Mesenchymal stem cell (in vitro differentiated cells and primary cell): ENCODE measurements around the gene AUTS2.
"Not testable (repeated sequence)": the region's sequence is repeated elsewhere in the genome, so short reads cannot be mapped to it uniquely, and the experiment has no call there.

Source experiments
- DNase-seq: peaks from one replicate; pipeline ENCODE4 v3.0.0-alpha.2; 2013
- H2AFZ ChIP-seq: one replicate; pipeline ENCODE4 v1.6.1; 2013; ENCODE audit warnings: low read depth, mild to moderate bottlenecking, control low read depth, inconsistent platforms, low read length, moderate library complexity
- H2AK5ac ChIP-seq: 2 replicates; pipeline ENCODE4 v1.6.1; 2013; ENCODE audit warnings: low read length, moderate library complexity, mild to moderate bottlenecking, inconsistent platforms; ENCODE audit not compliant: severe bottlenecking
- H2BK120ac ChIP-seq: one replicate; pipeline ENCODE4 v1.6.1; 2013; ENCODE audit warnings: low read depth, mild to moderate bottlenecking, inconsistent platforms, low read length, moderate library complexity
- H2BK12ac ChIP-seq, 2 experiments: one replicate each; pipeline ENCODE4 v1.6.1; 2013; ENCODE audit warnings: inconsistent platforms in 2 of 2, low read length in 2 of 2, mild to moderate bottlenecking in 2 of 2, moderate library complexity in 2 of 2, control low read depth in 1 of 2
- H2BK15ac ChIP-seq: one replicate; pipeline ENCODE4 v1.6.1; 2013; ENCODE audit warnings: mild to moderate bottlenecking, low read depth, inconsistent platforms; ENCODE audit not compliant: poor library complexity, severe bottlenecking
- H2BK5ac ChIP-seq: 2 replicates; pipeline ENCODE4 v1.6.1; 2013; ENCODE audit warnings: low read depth, mild to moderate bottlenecking, low read length, control low read depth, inconsistent platforms; ENCODE audit not compliant: poor library complexity, severe bottlenecking
- H3K14ac ChIP-seq, 2 experiments: one replicate each; pipeline ENCODE4 v1.6.1; 2013; ENCODE audit warnings: inconsistent platforms in 2 of 2, low read length in 2 of 2, control low read depth in 1 of 2, mild to moderate bottlenecking in 1 of 2, moderate library complexity in 1 of 2
- H3K18ac ChIP-seq, 2 experiments: one replicate each; pipeline ENCODE4 v1.6.1; 2013; ENCODE audit warnings: inconsistent platforms in 2 of 2, low read length in 2 of 2, control low read depth in 1 of 2, low read depth in 1 of 2, mild to moderate bottlenecking in 1 of 2
- H3K23ac ChIP-seq, 2 experiments: one replicate each; pipeline ENCODE4 v1.6.1; 2013; ENCODE audit warnings: inconsistent platforms in 2 of 2, low read length in 2 of 2, mild to moderate bottlenecking in 2 of 2, moderate library complexity in 2 of 2, control low read depth in 1 of 2
- H3K27ac ChIP-seq: 2 replicates; pipeline ENCODE4 v1.5.1; 2013; ENCODE audit warnings: mild to moderate bottlenecking, moderate library complexity, low read length, control low read depth, inconsistent platforms; ENCODE audit not compliant: poor library complexity, severe bottlenecking
- H3K27me3 ChIP-seq, 2 experiments: 2 replicates each; pipeline versions ENCODE4 v1.6.1 to v1.7.0; 2013; ENCODE audit warnings: low read length in 2 of 2, mild to moderate bottlenecking in 2 of 2, moderate library complexity in 2 of 2, control low read depth in 1 of 2, inconsistent platforms in 1 of 2; ENCODE audit not compliant: control insufficient read depth in 1 of 2, insufficient read depth in 1 of 2
- H3K36me3 ChIP-seq, 2 experiments: 2 replicates each; pipeline versions ENCODE4 v1.6.1 to v1.7.0; 2013; ENCODE audit warnings: low read length in 2 of 2, control low read depth in 1 of 2, inconsistent platforms in 1 of 2, low read depth in 1 of 2, mild to moderate bottlenecking in 1 of 2; ENCODE audit not compliant: insufficient read depth in 2 of 2, control insufficient read depth in 1 of 2
- H3K4ac ChIP-seq, 2 experiments: one replicate each; pipeline ENCODE4 v1.6.1; 2013; ENCODE audit warnings: inconsistent platforms in 2 of 2, low read length in 2 of 2, mild to moderate bottlenecking in 2 of 2, moderate library complexity in 2 of 2, control low read depth in 1 of 2, low read depth in 1 of 2
- H3K4me1 ChIP-seq: 2 replicates; pipeline ENCODE4 v1.6.1; 2013; ENCODE audit warnings: low read depth, low read length, control low read depth; ENCODE audit not compliant: control insufficient read depth, insufficient read depth
- H3K4me2 ChIP-seq: 2 replicates; pipeline ENCODE4 v1.6.1; 2013; ENCODE audit warnings: low read length, mild to moderate bottlenecking, inconsistent platforms; ENCODE audit not compliant: poor library complexity, severe bottlenecking
- H3K4me3 ChIP-seq, 2 experiments: 2 replicates each; pipeline versions ENCODE4 v1.5.1 to v1.7.0; 2013; ENCODE audit warnings: low read length in 2 of 2, mild to moderate bottlenecking in 2 of 2, control low read depth in 1 of 2, low read depth in 1 of 2; ENCODE audit not compliant: insufficient read depth in 1 of 2
- H3K79me1 ChIP-seq: replicated peaks from 2 replicates; pipeline ENCODE4 v1.6.1; 2013; ENCODE audit warnings: mild to moderate bottlenecking, control low read depth, low read length, inconsistent platforms; ENCODE audit not compliant: poor library complexity, severe bottlenecking
- H3K9ac ChIP-seq: 2 replicates; pipeline ENCODE4 v1.7.0; 2013; ENCODE audit warnings: mild to moderate bottlenecking, low read length, moderate library complexity
- H3K9me3 ChIP-seq: 2 replicates; pipeline ENCODE4 v1.7.0; 2013; ENCODE audit warnings: mild to moderate bottlenecking, low read length; ENCODE audit not compliant: control insufficient read depth
- H4K8ac ChIP-seq: one replicate; pipeline ENCODE4 v1.6.1; 2013; ENCODE audit warnings: inconsistent platforms, mild to moderate bottlenecking, low read length, moderate library complexity
- H4K91ac ChIP-seq: one replicate; pipeline ENCODE4 v1.6.1; 2013; ENCODE audit warnings: mild to moderate bottlenecking, low read length, inconsistent platforms
- WGBS: methylation state at CpG from one replicate; pipeline ENCODE4 v1.1.7; 2013; ENCODE audit warnings: mixed read lengths; 5-methylcytosine and 5-hydroxymethylcytosine counted together

The AUTS2 gene

GRCh38 chr7:70591643-70592042 is 993.4 kb downstream of the AUTS2 start:
- Histone ChIP-seq H3K9ac (no peak overlapping the region), H3K36me3 (no peaks in the 10 kb centered on the region), H2AK5ac (no peak overlapping the region), H3K4me2 (no peak overlapping the region), H2BK15ac (no peak overlapping the region), H3K4me1 (peaks cover 15% of the 10 kb centered on the region), H3K23ac (no peak overlapping the region), H2BK5ac (no peak overlapping the region), H3K79me1 (no peaks in the 10 kb centered on the region), H2BK120ac (no peak overlapping the region), H4K8ac (no peak overlapping the region), H2AFZ (no peak overlapping the region), H3K4ac (no peak overlapping the region), H4K91ac (no peak overlapping the region), H2BK12ac (no peak overlapping the region), H3K9me3 (no peaks in the 10 kb centered on the region), H3K18ac (no peak overlapping the region), H3K4me3 (no peak overlapping the region), H3K27ac (no peak overlapping the region), H3K27me3 (peaks cover 12 to 21% of the 10 kb centered on the region in 2 experiments), H3K14ac (no peak overlapping the region)
- no peak for DNase-seq
- 94% methylated on average over 7 of the region's 8 CpGs for WGBS

GRCh38 chr7:70592171-70592570 is 993.9 kb downstream of the AUTS2 start:
- no peak overlapping the region for H3K4me2 ChIP-seq
- no peak overlapping the region for H2AFZ ChIP-seq
- H3K18ac ChIP-seq = no peak overlapping the region
- no peak for DNase-seq
- H3K27me3 ChIP-seq = peaks cover 16 to 25% of the 10 kb centered on the region in 2 experiments
- no peak overlapping the region for H2BK15ac ChIP-seq
- H3K4ac ChIP-seq = no peak overlapping the region
- no peak overlapping the region for H2BK12ac ChIP-seq
- 85% methylated on average over 4 of the region's 4 CpGs for WGBS
- no peak overlapping the region for H3K23ac ChIP-seq
- no peaks in the 10 kb centered on the region for H3K79me1 ChIP-seq
- H3K27ac ChIP-seq = no peak overlapping the region
- H4K91ac ChIP-seq = no peak overlapping the region
- no peak overlapping the region for H2AK5ac ChIP-seq
- H3K9me3 ChIP-seq = no peaks in the 10 kb centered on the region
- no peak overlapping the region for H3K14ac ChIP-seq
- H3K4me1 ChIP-seq = peaks cover 12% of the 10 kb centered on the region
- no peak overlapping the region for H2BK5ac ChIP-seq
- H3K4me3 ChIP-seq = no peak overlapping the region
- H3K9ac ChIP-seq = no peak overlapping the region
- H4K8ac ChIP-seq = no peak overlapping the region
- H3K36me3 ChIP-seq = no peaks in the 10 kb centered on the region
- no peak overlapping the region for H2BK120ac ChIP-seq

GRCh38 chr7:70594170-70594569 is 995.9 kb downstream of the AUTS2 start:
- no peak overlapping the region for H3K14ac ChIP-seq
- WGBS = 85% methylated on average over 4 of the region's 4 CpGs

GRCh38 chr7:70594885-70595284 is 996.6 kb downstream of the AUTS2 start:
- not testable (repeated sequence) for H3K4ac ChIP-seq, H3K79me1 ChIP-seq, H4K91ac ChIP-seq, H3K9me3 ChIP-seq, H3K4me3 ChIP-seq, H2BK120ac ChIP-seq, H2BK5ac ChIP-seq, H3K18ac ChIP-seq, H3K9ac ChIP-seq, H2AFZ ChIP-seq, H3K23ac ChIP-seq, DNase-seq, H3K4me2 ChIP-seq, H2AK5ac ChIP-seq, H2BK12ac ChIP-seq, H3K14ac ChIP-seq, H3K36me3 ChIP-seq, H2BK15ac ChIP-seq, H3K27ac ChIP-seq, H4K8ac ChIP-seq
- H3K27me3 ChIP-seq = peaks cover 23 to 43% of the 10 kb centered on the region in 2 experiments
- 91% methylated on average over 7 of the region's 7 CpGs for WGBS
- peaks cover 13% of the 10 kb centered on the region for H3K4me1 ChIP-seq

More at GRCh38 chr7:70594170-70594569, 995.9 kb downstream of the AUTS2 start:
- H2BK15ac ChIP-seq = no peak overlapping the region
- no peak for DNase-seq
- no peaks in the 10 kb centered on the region for H3K9me3 ChIP-seq
- H4K91ac ChIP-seq = no peak overlapping the region
- no peak overlapping the region for H2AK5ac ChIP-seq
- no peak overlapping the region for H3K4ac ChIP-seq
- H3K36me3 ChIP-seq = no peaks in the 10 kb centered on the region
- no peak overlapping the region for H3K4me3 ChIP-seq
- H2BK12ac ChIP-seq = no peak overlapping the region
- H2AFZ ChIP-seq = no peak overlapping the region
- H3K27ac ChIP-seq = no peak overlapping the region
- H2BK120ac ChIP-seq = no peak overlapping the region
- H3K18ac ChIP-seq = no peak overlapping the region
- H3K9ac ChIP-seq = no peak overlapping the region
- no peak overlapping the region for H3K4me2 ChIP-seq
- H4K8ac ChIP-seq = no peak overlapping the region
- no peaks in the 10 kb centered on the region for H3K79me1 ChIP-seq
- peaks cover 23 to 37% of the 10 kb centered on the region in 2 experiments for H3K27me3 ChIP-seq
- H3K23ac ChIP-seq = no peak overlapping the region
- H3K4me1 ChIP-seq = peaks cover 9% of the 10 kb centered on the region
- H2BK5ac ChIP-seq = no peak overlapping the region
